Measurements from ENCODE around the gene RFXAP. TPM values are rescaled to one million over a fixed set of nuclear protein-coding genes. Genes with fewer than 3 reads are reported as not detected.

Gene RFXAP
- total RNA-seq, 1 experiment from 2014 or later, result 8.7 TPM

DNA sequence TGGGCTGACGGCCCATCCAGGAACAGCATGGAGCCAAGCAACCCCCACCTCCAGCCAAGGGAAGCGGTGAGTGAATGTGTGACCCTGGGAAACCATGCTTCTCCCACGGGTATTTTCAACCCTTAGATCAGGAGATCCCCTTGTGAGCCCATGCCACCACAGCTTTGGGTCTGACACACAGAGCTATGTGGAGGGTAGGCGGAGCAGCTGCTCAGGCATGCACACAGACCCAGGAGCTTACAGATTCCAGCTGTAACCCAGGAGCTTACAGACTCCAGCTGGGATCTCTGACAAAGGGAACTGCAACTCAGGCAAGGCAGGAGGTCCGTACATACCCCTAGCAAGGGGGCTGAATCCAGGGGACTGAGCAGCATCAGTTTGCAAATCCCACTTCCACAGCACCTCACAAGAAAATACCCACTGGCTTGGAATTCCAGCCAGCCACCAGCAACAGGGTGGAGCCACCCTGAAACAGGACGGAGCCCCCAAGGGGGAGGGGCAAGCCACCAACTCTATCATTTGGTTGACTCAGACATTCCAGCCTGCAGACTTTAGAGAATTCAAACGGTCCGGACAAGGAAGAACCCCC is 40.8 kb upstream of the RFXAP start:
- TF ChIP-seq, protein P1, sequence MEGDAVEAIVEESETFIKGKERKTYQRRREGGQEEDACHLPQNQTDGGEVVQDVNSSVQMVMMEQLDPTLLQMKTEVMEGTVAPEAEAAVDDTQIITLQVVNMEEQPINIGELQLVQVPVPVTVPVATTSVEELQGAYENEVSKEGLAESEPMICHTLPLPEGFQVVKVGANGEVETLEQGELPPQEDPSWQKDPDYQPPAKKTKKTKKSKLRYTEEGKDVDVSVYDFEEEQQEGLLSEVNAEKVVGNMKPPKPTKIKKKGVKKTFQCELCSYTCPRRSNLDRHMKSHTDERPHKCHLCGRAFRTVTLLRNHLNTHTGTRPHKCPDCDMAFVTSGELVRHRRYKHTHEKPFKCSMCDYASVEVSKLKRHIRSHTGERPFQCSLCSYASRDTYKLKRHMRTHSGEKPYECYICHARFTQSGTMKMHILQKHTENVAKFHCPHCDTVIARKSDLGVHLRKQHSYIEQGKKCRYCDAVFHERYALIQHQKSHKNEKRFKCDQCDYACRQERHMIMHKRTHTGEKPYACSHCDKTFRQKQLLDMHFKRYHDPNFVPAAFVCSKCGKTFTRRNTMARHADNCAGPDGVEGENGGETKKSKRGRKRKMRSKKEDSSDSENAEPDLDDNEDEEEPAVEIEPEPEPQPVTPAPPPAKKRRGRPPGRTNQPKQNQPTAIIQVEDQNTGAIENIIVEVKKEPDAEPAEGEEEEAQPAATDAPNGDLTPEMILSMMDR (conservative IDR thresholded peaks at IDR 0.05), result no peak
- H2BK15ac ChIP-seq (ENCODE audit: low read depth, low read length), result no peak overlapping the region
- no peaks in the 10 kb centered on the region for H3K9me3 ChIP-seq (ENCODE audit: control insufficient read depth, low read depth, low read length)
- no peak overlapping the region for H3K23ac ChIP-seq (ENCODE audit: insufficient read length, low read depth, low read length)
- Mint-ChIP-seq H3K4me1 (peaks cover 31 to 33% of the 10 kb centered on the region in 2 experiments), H3K4me3 (peak overlapping the region; percentile 20 to 44; a peak in 3 of 5 replicates), H3K9me3 (no peaks in the 10 kb centered on the region; a peak in 1 of 5 replicates), H3K27me3 (ENCODE audit: low read depth) (peaks cover 2% of the 10 kb centered on the region), H3K36me3 (ENCODE audit: insufficient read depth in 1 of 3, low read depth in 3 of 3) (peaks cover 0 to 5% (median 4%) of the 10 kb centered on the region in 3 experiments; a peak in 1 of 7 replicates), H3K27ac (peak overlapping the region; percentile 50 to 94 (median 92); a peak in 5 of 7 replicates)
- no peaks in the 10 kb centered on the region for H4K20me1 ChIP-seq (ENCODE audit: control insufficient read depth, insufficient read depth, insufficient read length)
- H2AK5ac ChIP-seq (ENCODE audit: insufficient read length, low read length), result no peak overlapping the region
- H2BK12ac ChIP-seq (ENCODE audit: insufficient read length, low read depth, low read length), result no peak overlapping the region
- H3K56ac ChIP-seq (ENCODE audit: insufficient read length, low read depth, low read length), result no peak overlapping the region
- H3K23me2 ChIP-seq (ENCODE audit: insufficient read length, low read depth, low read length, poor library complexity, severe bottlenecking), result no peaks in the 10 kb centered on the region
- H3T11ph ChIP-seq (ENCODE audit: low read length), result no peak overlapping the region
- no peaks in the 10 kb centered on the region for H3K79me1 ChIP-seq (ENCODE audit: insufficient read depth, low read depth, low read length, poor library complexity, severe bottlenecking)
- peaks cover 8% of the 10 kb centered on the region for H3K4me1 ChIP-seq (ENCODE audit: insufficient read depth, low read length)
- H3K4me2 ChIP-seq (ENCODE audit: insufficient read depth, insufficient read length, low read length), result peak overlapping the region; percentile 37
- H3K4ac ChIP-seq (ENCODE audit: low read depth, low read length), result no peak overlapping the region
- H4K8ac ChIP-seq (replicated peaks; ENCODE audit: insufficient read length, low read depth, low read length), result no peak overlapping the region
- peak overlapping the region; percentile 11 for H3K14ac ChIP-seq (ENCODE audit: insufficient read depth, low read length)
- no peak overlapping the region for H2BK5ac ChIP-seq (ENCODE audit: insufficient read length, low read length)
- no peak overlapping the region for H4K5ac ChIP-seq (ENCODE audit: insufficient read length, low read depth, low read length)
- no peaks in the 10 kb centered on the region for H3K27me3 ChIP-seq (ENCODE audit: insufficient read depth, low read length)
- H3K27ac ChIP-seq (ENCODE audit: insufficient read length, low read depth, low read length), result no peak overlapping the region
- WGBS (ENCODE audit: extremely low coverage, insufficient read length, low lambda C conversion rate), result no CpG with 5 or more reads among the region's 8 CpGs
- peak overlapping the region; percentile 21 for H3K18ac ChIP-seq (ENCODE audit: insufficient read length, low read depth, low read length)
- no peak overlapping the region for H3K9ac ChIP-seq (ENCODE audit: extremely low read depth, insufficient read length, low read length)
- no peak overlapping the region for H2BK120ac ChIP-seq (ENCODE audit: low read depth, low read length, poor library complexity, severe bottlenecking)
- H2BK20ac ChIP-seq (ENCODE audit: low read depth, low read length, poor library complexity, severe bottlenecking), result no peak overlapping the region
- H4K91ac ChIP-seq (ENCODE audit: insufficient read length, low read depth, low read length), result no peak overlapping the region
- H3K79me2 ChIP-seq (ENCODE audit: insufficient read depth, low read length), result no peaks in the 10 kb centered on the region
- DNase-seq, result peak; percentile 74
- H2AFZ ChIP-seq (ENCODE audit: low read length), result no peak overlapping the region

Measured in H9 (cell line).